ENCODE measurements around the gene C2orf49.
A peak's percentile ranks its signal among the peaks of the same experiment; 100 is the strongest.

C2orf49 gene

DNA sequence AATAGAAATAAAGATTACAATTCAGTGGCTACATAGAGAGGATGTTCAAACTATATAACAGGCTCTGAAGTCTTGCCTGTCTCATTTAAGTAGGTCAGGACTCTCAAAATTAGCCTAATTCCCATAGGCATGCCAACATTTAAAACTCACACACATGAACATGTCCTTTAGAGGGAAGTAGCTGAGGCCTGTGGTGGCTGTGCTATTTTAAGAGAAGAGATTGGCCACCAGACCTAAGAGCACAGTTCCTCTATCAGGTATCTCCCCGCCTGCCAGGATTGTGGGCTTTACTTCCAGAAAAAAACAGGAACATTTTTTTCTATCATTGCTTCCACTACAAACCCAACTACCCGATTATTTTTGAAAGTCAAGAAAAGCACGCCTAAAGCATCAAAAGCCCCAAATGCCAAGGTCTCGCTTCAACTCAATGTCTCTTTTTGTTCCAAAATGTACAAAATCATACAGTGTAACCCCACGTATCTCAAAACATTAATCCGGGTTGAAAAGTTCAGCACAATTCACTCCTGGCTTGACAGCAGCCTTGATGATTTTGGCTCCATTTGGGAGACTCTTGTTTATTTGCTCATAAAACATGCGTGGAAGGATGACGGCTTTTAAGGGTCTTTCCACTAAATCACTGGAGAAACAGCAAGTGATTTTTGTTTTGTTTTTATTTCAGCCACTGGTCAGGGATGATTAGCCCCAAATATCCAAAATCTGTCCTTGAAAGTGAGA is 46.3 kb downstream of the C2orf49 start:
- no peak for DNase-seq (ENCODE audit: low spot score)

DNA sequence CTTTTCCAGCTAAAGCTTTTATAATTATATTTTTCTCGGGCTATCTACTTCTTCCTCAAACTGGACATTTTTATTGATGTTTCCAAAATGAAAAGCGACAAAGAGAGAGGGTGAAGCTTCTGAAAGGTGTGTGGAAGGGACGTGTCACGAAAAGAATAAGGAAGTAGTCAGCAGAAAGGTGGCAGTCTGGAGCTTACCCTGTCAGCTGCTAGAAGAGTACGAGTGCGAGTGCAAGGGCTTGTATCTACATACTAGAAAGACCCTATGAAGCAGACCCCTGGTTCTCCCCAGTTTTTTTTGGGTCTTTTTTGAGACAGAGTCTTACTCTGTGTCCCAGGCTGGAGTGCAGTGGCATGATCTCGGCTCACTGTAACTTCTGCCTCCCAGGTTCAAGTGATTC is 46.9 kb downstream of the C2orf49 start:
- DNase-seq (ENCODE audit: low spot score): no peak

DNA sequence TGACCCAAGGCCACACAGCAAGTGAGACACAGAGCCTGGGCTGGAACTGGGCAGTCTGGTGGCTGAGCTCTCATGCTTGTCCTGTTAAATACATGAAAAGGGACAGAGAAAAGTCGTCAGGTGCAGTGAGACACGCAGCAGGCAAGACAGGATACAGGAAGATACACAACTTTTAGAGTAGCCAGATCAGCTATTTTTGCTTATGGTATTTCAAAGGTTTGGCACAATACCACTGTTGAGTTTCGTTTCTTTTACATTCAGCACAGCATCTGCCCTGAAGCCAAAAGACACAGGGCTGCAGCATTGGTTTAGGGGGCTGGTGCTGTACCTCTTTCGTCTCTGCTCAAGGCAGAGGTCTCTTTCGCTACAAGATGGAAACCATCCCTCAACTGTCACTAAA is 47.5 kb downstream of the C2orf49 start:
- DNase-seq (ENCODE audit: low spot score): no peak

DNA sequence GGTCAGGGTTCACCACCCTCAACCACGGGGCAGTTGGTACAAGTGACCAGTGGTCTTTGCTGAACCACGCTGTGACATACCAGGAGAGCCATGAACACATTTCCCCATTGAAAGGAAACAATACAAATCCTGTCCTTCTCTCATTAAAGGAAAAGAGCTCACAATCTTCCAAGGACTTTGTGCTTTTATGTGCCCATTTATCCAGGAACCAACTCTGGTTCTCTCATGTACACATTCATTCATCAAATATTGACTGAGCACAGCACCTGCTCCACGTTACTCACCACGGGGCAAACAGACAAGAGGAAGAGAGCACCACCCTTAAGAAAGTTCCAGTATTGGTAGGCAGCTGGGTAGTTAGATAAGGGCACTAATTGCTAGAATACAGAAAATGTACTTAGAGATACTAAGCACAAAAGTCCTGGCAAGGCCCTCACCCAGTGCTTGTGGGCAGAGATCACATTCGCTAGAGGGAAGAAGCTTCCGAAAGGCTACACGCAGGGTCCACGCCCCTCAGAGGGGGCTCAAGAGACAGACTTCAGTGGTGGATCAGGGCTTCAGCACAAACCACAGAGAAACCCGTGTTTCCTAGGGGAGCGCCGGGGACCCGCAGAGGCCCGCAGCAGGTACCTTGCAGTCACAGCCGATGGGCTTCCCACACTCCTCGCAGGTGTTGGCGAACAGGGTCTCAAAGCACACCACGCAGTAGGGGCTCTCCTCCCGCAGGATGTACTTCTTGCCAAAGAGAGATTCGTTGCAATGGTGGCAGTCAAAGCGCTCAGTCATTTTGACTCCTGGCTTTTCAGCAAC is 48.6 kb downstream of the C2orf49 start:
- DNase-seq (ENCODE audit: low spot score): peak; percentile 80

DNA sequence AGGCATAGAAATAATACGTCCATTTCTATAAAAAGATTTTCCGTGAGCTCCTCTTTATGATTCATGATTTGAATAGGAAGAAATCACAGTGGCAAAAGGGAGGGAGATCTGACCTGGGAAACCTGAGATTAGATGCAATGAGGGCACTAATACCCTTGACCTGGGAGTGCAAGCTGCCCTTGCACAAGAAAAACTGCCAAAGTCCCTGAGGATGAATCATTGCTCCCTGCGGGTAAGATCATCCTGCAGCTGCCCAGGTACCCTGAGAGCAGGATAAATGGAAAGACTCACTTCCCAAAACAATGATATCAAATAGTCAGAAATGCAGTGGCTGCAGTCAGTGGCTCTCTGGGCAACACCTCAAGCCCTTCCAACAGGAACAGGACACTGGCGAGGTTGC is 49.9 kb downstream of the C2orf49 start:
- no peak for DNase-seq (ENCODE audit: low spot score)

GRCh38 chr2:105388971-105389381 is 51.6 kb downstream of the C2orf49 start:
- DNase-seq (ENCODE audit: low spot score): no peak

DNA sequence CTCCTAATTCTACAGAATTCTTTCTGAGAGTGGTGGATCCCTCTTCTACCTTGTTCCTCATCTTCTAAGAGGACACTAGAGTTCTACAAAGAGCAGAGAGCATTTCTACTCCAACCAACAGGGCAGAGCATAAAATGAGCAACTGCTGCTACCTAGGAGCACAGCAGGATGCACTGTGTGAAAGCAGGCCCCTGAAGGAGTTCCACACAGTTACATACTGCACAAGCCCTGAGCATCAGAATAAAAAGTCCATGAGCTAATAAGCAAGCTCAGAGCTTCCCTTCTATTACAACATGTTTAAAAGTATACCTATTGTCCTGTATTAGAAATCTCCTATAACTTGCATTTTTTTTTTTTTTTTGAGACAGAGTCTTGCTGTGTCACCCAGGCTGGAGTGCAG is 53.1 kb downstream of the C2orf49 start:
- DNase-seq (ENCODE audit: low spot score): no peak

GRCh38 chr2:105391058-105391627 is 53.8 kb downstream of the C2orf49 start:
- DNase-seq (ENCODE audit: low spot score): no peak

DNA sequence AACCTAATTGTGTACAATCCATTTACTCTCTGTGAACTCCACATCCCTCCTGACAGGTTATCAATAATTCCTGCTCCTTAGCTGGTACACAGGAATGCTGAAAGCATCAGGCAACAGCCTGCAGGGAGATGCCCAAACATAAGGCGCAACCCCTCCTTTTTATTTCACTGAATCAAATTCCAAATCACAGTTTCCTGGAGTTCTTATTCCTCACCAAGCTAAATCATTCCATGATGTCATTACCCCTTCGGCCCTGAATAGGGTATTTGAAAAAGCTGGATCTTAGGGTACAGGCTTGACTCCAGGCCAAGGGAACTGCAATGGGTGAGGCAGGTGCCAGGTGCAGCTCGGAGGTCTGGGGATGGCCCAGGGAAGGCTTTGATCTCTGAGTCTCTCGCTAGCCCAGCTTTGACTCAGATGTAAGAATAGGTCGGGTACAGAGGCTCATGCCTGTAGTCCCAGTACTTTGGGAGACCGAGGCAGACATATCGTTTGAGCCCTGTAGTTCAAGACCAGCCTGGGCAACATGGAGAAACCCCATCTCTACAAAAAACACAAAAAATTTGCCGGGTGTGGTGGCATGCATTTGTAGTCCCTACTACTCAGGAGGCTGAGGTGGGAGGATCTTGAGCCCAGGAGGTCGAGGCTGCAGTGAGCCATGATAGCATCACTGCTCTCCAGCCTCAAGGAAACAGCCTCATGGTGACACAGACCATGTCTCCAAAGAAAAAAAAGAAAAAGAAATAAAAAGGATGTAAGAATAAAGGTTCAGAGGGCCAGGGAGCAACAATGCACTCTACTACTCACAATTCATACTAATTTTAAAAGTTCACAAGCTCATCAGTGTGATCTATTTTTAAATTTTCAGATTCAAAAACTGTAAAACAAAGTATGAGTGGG is 54.7 kb downstream of the C2orf49 start:
- no peak for DNase-seq (ENCODE audit: low spot score)

- no peak for DNase-seq (ENCODE audit: low spot score)
Measured at GRCh38 chr2:105393373-105394055, 56.2 kb downstream of the C2orf49 start.

DNA sequence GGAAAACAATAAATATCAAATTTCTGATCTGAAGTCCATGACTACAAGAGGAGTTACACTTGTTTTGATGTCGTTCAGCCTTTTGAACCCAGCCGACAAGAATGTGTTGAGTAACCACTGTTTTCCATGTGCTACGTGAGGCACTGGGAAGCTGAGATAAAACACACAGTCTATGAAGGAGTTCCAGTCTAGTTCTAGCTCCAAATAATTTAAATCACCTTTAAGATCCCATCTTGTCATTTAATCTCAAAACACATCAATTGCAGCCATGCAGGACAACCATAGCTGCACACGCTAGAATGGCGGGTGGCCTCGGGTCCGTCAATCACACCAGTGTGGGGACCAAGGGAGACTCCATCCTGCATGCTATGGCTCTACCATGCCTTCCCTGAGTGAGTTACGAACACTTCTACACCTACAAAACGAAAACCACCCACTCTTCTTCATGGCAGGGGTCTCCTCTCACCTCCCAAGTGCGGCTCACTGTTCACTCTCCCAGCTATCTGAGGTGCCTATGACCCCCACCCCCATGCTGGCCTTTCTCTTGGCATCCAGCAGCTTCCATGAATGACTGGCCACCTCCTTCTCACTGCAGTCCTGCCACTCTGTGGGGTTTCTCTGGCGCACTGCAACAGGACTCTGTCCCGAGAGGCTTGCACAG is 57.7 kb downstream of the C2orf49 start:
- DNase-seq (ENCODE audit: low spot score): no peak

- DNase-seq (ENCODE audit: low spot score): no peak
Measured at GRCh38 chr2:105395691-105396090, 58.4 kb downstream of the C2orf49 start.

DNA sequence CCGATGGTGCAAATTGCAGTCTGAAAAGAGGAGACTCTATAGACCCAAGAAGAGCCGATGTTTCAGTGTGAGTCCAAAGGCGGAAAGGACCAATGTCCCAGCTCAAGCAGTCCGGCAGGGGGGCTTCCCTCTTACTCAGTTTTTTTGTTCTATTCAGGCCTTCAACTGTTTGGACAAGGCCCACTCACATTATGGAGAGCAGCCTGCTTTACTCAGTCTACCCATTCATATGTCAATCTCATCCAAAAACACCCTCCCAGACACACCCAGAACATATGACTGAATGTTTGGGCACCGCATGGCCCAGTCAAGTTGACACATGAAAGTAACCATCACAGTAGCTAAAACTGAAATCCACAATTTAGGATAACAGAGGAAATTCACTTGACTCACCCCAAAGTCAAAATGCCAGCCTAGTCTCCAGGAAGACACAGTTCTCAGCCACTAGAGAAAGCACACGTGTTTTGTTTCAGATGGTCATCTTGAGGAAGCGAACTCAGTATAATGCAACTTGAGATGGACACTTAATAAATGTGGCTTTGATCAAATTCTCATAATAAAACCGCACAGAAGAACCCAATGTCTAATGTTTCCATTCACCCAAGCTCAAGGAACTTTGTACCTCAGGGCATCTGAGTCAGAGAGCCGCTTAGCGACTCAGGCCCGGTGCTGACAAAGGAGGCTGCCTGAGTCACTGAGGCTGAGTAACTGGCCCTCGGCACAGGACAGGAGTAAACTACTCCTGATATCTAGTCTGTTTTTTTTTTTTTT is 59.1 kb downstream of the C2orf49 start:
- DNase-seq (ENCODE audit: low spot score): peak; percentile 86

- DNase-seq (ENCODE audit: low spot score): peak; percentile 50
Measured at GRCh38 chr2:105397025-105397722, 59.8 kb downstream of the C2orf49 start.

DNA sequence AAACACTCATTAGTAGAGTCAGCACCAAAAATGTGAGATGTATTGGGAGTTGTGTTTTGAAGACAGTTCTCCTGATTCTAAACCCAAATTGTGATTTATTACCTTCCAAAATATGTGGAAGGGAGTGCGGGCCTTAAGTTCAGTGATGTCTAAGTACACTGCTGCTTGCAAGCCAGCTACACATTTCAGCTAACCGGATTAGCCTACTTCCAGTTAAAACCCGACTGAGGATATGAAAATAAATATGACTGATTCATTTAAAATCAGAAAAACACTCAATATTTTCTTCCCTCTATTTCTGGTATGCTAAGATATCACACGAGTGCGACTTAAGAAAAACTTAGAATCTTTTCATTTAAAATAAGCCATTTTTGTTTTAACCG is 60.6 kb downstream of the C2orf49 start:
- DNase-seq (ENCODE audit: low spot score): peak; percentile 44

DNA sequence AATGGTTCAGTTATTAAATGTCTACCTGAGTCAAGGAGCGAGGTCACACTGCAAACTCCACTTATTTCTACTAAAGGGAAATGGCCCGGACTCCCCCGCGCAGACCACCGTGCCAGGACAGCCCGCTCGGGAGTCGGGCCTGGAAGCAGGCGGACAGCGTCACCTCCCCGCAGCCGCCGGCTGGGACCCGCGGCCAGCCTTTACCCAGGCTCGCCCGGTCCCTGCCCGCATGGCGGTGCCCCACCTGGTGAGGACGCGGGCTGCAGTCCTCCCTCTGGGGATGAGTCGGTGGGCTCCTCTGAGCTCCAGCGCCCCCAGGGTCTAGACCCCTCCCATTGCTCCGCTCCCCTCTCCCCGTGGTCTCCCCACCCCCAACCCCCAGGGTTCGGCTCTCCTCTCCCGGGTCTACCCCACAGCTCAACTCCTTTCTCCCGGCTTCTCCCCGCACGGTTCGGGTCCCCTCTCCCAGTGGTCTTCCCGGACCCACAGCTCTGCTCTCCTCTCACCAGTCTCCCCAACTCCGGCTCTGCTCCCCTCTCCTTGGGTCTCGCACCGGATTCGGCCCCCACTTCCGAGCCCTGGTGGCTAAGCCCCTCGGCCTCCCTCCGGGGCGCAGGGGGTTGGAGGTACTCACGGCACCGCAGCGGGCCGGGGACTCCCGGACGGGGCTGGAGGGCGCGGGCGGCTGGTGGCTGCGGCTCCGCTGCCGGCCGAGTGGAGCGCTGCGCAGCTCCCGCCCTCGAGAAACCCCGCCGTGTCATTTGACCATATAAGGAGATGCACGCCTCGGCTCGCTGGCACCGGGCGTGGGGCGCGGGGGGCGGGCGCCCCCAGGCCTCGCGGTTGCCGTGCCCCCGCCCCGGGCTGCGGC is 61.2 kb downstream of the C2orf49 start, which contains the start of gene FHL2:
FHL2 (minus strand) TSS at position 716 of the 871 bp plus-strand sequence. CDS start 12,535 bp downstream, outside the sequence.
- peak; percentile 71 for DNase-seq (ENCODE audit: low spot score)

All from hematopoietic multipotent progenitor cell treated with erythropoietin and hydrocortisone succinate and interleukin-3 and kit ligand, for 17 days (in vitro differentiated cells).